Mammary epithelial cell (primary cell): ENCODE measurements around the gene HEATR9.

Experiments
- CTCF ChIP-seq, 2 donors: IDR thresholded peaks in 1 of 2; conservative IDR thresholded peaks in 1 of 2; 2 replicates each; pipeline ENCODE4 v1.5.1; 2011 to 2012; ENCODE audit warnings: inconsistent platforms in 2 of 2, low read length in 2 of 2, mild to moderate bottlenecking in 2 of 2, control low read depth in 1 of 2, low read depth in 1 of 2; ENCODE audit not compliant: insufficient read depth in 1 of 2; ENCODE audit errors: extremely low read depth in 1 of 2
- EZH2 ChIP-seq: IDR thresholded peaks from 2 replicates; pipeline ENCODE4 v1.6.1; 2012; ENCODE audit warnings: low read length, inconsistent platforms, borderline replicate concordance

- no peak for TF ChIP-seq CTCF (conservative IDR thresholded peaks at IDR 0.05 in 1 of 2, IDR thresholded peaks at IDR 0.05 in 1 of 2; ENCODE audit: extremely low read depth in 1 of 2, insufficient read depth in 1 of 2, low read depth in 1 of 2, low read length in 2 of 2)
- no peak for TF ChIP-seq EZH2
These were observed 21.7 kb downstream of the HEATR9 start for GRCh38 chr17:35847006-35847405.
